Endothelial cell (in vitro differentiated cells): ENCODE data around the gene RNU1-1. TPM values are rescaled to one million over a fixed set of nuclear protein-coding genes. Genes with fewer than 3 reads are reported as not detected.
"Not testable (repeated sequence)": the region's sequence is repeated elsewhere in the genome, so short reads cannot be mapped to it uniquely, and the experiment has no call there.

Experiments used
- DNase-seq: peaks from one replicate; pipeline ENCODE4 v3.0.0; 2021; ENCODE audit warnings: low spot score
- H3K27ac Mint-ChIP-seq: one replicate; pipeline ENCODE4 v1.8.0; 2021; ENCODE audit warnings: mixed read lengths, inconsistent platforms; ENCODE audit not compliant: unreplicated experiment
- H3K27me3 Mint-ChIP-seq: one replicate; pipeline ENCODE4 v1.8.0; 2021; ENCODE audit warnings: mild to moderate bottlenecking, moderate library complexity, mixed read lengths, inconsistent platforms; ENCODE audit not compliant: unreplicated experiment
- H3K36me3 Mint-ChIP-seq: one replicate; pipeline ENCODE4 v1.8.0; 2021; ENCODE audit warnings: mild to moderate bottlenecking, low read depth, mixed read lengths, inconsistent platforms; ENCODE audit not compliant: unreplicated experiment
- H3K4me1 Mint-ChIP-seq: one replicate; pipeline ENCODE4 v1.8.0; 2021; ENCODE audit warnings: mild to moderate bottlenecking, mixed read lengths, inconsistent platforms; ENCODE audit not compliant: unreplicated experiment
- H3K4me3 Mint-ChIP-seq: one replicate; pipeline ENCODE4 v1.8.0; 2021; ENCODE audit warnings: mild to moderate bottlenecking, mixed read lengths, inconsistent platforms; ENCODE audit not compliant: unreplicated experiment
- H3K9me3 Mint-ChIP-seq: one replicate; pipeline ENCODE4 v1.8.0; 2021; ENCODE audit warnings: mixed read lengths, inconsistent platforms; ENCODE audit not compliant: unreplicated experiment
- CTCF ChIP-seq: fragments of 200-600 bp; sonication (generic); IDR thresholded peaks from one replicate; pipeline ENCODE4 v1.5.0; 2021; ENCODE audit warnings: antibody characterized with exemption; ENCODE audit not compliant: unreplicated experiment
- total RNA-seq: library from RNA; stranded (reverse); fragmentation: NEBNext Ultra II Directional; extraction: Animal tissue kit (Norgen Biotek cat#: 25700); gene quantifications from one replicate; pipeline ENCODE4 v1.2.1, GENCODE V29; 2021; ENCODE audit not compliant: unreplicated experiment

RNU1-1 gene
- total RNA-seq, 1 donor from 2014 or later: 3,428 TPM

GRCh38 chr1:16492937-16493336 is 21.1 kb downstream of the RNU1-1 start:
- not testable (repeated sequence) for H3K9me3 Mint-ChIP-seq

GRCh38 chr1:16491056-16491675 is 22.9 kb downstream of the RNU1-1 start:
- Mint-ChIP-seq H3K27me3 (no peaks in the 10 kb centered on the region), H3K4me3 (no peak overlapping the region), H3K27ac (no peak overlapping the region), H3K4me1 (no peaks in the 10 kb centered on the region), H3K9me3 (no peaks in the 10 kb centered on the region), H3K36me3 (peaks cover 11% of the 10 kb centered on the region)
- TF ChIP-seq CTCF: no peak
- DNase-seq: no peak

More at GRCh38 chr1:16492937-16493336, 21.1 kb downstream of the RNU1-1 start:
- H3K27me3 Mint-ChIP-seq, H3K4me1 Mint-ChIP-seq, DNase-seq, H3K27ac Mint-ChIP-seq, H3K4me3 Mint-ChIP-seq: not testable (repeated sequence)
- peaks cover 11% of the 10 kb centered on the region for H3K36me3 Mint-ChIP-seq

GRCh38 chr1:16489195-16489880 is 24.7 kb downstream of the RNU1-1 start:
- not testable (repeated sequence) for H3K9me3 Mint-ChIP-seq, H3K4me1 Mint-ChIP-seq, H3K4me3 Mint-ChIP-seq, DNase-seq, H3K27me3 Mint-ChIP-seq, H3K27ac Mint-ChIP-seq
- H3K36me3 Mint-ChIP-seq: peaks cover 11% of the 10 kb centered on the region

- not testable (repeated sequence) for H3K27ac Mint-ChIP-seq, H3K27me3 Mint-ChIP-seq, H3K4me1 Mint-ChIP-seq, H3K4me3 Mint-ChIP-seq, H3K9me3 Mint-ChIP-seq, DNase-seq
- peaks cover 16% of the 10 kb centered on the region for H3K36me3 Mint-ChIP-seq
These were observed 27.1 kb downstream of the RNU1-1 start for GRCh38 chr1:16487011-16487410.

- not testable (repeated sequence) for DNase-seq, H3K9me3 Mint-ChIP-seq, H3K27me3 Mint-ChIP-seq, H3K27ac Mint-ChIP-seq, H3K4me3 Mint-ChIP-seq, H3K4me1 Mint-ChIP-seq
- H3K36me3 Mint-ChIP-seq: peaks cover 16% of the 10 kb centered on the region
These were observed 27.8 kb downstream of the RNU1-1 start for GRCh38 chr1:16486316-16486715.

- DNase-seq: no peak
- TF ChIP-seq CTCF: no peak
- no peaks in the 10 kb centered on the region for H3K9me3 Mint-ChIP-seq
- H3K27me3 Mint-ChIP-seq: no peaks in the 10 kb centered on the region
- no peak overlapping the region for H3K27ac Mint-ChIP-seq
- no peak overlapping the region for H3K4me3 Mint-ChIP-seq
- peaks cover 21% of the 10 kb centered on the region for H3K36me3 Mint-ChIP-seq
- H3K4me1 Mint-ChIP-seq: no peaks in the 10 kb centered on the region
These were observed 29.2 kb downstream of the RNU1-1 start for GRCh38 chr1:16484931-16485330.

GRCh38 chr1:16484501-16484835 is 29.6 kb downstream of the RNU1-1 start:
- no peak overlapping the region for H3K4me3 Mint-ChIP-seq
- H3K27me3 Mint-ChIP-seq: no peaks in the 10 kb centered on the region
- DNase-seq: no peak
- no peak for TF ChIP-seq CTCF
- no peaks in the 10 kb centered on the region for H3K9me3 Mint-ChIP-seq
- H3K4me1 Mint-ChIP-seq: no peaks in the 10 kb centered on the region
- no peak overlapping the region for H3K27ac Mint-ChIP-seq
- H3K36me3 Mint-ChIP-seq: peaks cover 21% of the 10 kb centered on the region

GRCh38 chr1:16483639-16484500 is 30.2 kb downstream of the RNU1-1 start:
- H3K27me3 Mint-ChIP-seq, DNase-seq, H3K9me3 Mint-ChIP-seq, H3K4me1 Mint-ChIP-seq, H3K27ac Mint-ChIP-seq, H3K4me3 Mint-ChIP-seq: not testable (repeated sequence)
- peaks cover 15% of the 10 kb centered on the region for H3K36me3 Mint-ChIP-seq

GRCh38 chr1:16483146-16483545 is 30.9 kb downstream of the RNU1-1 start:
- H3K4me3 Mint-ChIP-seq, H3K4me1 Mint-ChIP-seq, H3K9me3 Mint-ChIP-seq, H3K27ac Mint-ChIP-seq, H3K27me3 Mint-ChIP-seq, DNase-seq: not testable (repeated sequence)
- H3K36me3 Mint-ChIP-seq: peaks cover 16% of the 10 kb centered on the region
